ENCODE data around the gene LPIN3.

Gene LPIN3

DNA sequence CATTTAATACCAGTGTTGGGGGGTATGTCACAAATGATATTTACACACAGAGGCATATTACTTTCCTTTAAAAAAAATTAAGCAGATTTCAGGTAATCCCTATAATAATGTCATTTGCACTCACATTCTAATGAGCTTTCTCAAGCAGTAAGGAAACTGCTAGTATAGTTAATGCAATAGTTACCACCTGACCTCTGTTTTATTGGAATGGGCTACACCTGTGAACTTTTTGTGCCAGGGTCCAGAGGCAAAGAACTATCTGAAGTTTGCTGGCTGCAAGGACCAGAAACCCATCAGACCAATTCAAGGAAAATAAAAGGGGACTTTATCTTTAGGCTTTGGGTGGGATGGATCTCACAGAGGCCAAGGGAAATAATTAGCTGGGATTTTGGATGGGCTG lies 20.2 kb upstream of the LPIN3 start:
- no peak for DNase-seq (ENCODE audit: low read depth in 2 of 2)

DNA sequence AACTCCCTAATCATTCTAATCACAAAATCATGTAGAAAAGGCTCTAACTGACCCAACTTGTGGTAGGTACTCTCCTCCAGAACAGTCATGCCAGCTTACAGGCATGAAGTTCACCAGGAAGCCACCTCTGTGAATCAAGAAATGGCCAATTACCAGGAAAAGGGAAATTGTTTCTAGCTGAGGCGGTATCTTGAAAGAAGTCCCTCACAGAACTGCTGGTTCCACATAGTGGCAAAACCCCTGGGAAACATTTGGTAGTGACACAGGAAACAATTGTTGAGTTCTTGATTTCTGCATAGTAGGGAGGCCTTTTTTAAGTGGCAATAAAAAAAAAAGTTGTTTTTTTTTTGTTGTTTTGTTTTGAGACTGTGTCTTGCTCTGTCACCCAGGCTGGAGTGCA lies 19.6 kb upstream of the LPIN3 start:
- DNase-seq (ENCODE audit: low read depth in 2 of 2) = no peak

DNA sequence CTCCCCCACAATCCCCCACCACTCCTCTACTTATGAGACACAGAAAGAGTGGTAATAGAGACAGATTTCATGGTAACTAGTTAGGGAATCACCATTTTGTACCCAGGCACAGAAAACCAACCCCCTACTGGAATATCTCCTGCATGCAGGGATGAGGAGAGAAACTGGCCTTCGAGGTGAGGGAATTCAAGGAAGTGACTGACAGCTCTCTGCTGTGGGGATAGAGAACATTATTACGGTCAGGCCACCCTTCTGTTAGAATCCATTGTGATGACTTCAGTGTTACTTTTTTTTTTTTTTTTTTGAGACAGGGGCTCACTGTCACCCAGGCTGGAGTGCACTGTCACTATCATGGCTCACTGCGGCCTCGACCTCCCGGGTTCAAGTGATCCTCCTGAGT lies 13.4 kb upstream of the LPIN3 start:
- DNase-seq (ENCODE audit: low read depth in 2 of 2) = no peak

DNA sequence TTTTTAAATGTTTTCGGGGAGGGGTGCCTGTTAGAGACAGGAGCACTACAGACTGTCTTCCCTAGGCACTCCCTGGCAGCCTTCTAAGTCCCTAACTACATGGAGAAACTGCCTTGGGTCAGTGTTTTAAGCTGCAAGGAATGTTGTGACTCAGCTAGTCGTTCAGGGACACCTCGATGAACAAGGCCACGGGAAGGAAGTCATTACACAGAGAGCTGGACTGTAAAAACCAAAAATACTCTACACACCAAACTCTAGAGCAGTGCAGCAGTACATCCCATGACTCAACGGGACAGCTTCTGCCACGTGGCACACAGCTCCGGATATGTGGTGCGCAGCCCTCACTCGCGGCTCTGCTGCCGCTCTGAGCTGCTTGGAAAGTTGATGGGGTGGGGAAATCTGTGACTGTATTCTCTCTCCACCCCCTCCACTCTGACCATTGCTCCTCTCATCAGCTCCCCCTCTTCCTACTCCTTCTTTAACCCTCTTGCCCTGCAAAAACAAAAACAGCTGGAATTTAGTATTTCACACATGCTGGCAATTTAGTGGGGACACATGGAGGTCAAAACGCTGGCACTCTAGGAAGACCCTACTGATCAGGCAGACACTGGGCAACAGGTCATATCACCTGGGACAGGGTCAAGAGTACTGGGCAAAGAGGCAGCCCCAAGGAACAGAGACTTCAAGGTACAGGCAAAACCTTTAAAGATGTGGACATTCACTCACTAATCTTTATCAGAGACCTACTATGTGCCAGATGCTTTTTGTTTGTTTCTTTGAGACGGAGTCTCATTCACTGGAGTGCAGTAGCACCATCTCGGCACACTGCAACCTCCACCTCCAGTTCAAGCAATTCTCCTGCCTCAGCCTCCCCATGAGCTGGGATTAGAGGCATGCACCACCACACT lies 10.9 kb upstream of the LPIN3 start:
- peak; percentile 46 to 48 for DNase-seq (ENCODE audit: low read depth in 2 of 2)

DNA sequence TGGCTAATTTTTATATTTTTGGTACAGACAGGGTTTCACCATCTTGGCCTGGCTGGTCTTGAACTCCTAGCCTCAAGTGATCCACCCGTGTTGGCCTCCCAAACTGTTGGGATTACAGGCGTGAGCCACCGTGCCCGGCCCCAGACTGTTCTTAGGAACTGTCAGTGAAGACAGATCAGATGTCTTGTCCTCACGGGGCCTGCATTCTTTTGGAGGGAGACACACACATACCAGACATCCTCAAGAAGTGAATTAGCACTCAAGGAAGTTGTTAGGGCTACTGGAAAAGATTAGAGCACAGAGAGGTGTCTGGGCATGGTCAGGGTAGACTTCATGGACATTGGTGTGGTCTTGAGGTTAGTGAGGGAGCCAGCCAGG lies 10.3 kb upstream of the LPIN3 start:
- DNase-seq (ENCODE audit: low read depth in 2 of 2) = no peak

DNA sequence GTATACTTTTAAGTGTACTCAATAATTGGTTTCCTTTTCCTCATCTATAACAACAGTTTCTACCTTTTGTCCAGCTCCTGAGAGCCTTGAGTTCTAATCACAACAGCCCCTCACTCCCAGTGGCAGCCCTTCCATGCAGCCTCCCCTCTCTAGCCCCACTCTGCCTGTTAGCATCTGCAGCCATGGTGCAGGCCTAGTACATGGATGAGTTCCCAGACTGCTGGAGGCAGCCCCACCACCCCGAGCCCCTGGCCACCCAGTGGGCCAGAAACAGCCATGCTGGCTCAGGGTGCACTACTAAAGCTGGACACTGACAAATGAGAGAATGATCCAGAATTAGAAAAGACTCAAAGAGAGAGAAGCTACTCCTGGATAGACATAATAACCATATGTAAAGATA lies 9.7 kb upstream of the LPIN3 start:
- DNase-seq (ENCODE audit: low read depth in 2 of 2) = no peak

DNA sequence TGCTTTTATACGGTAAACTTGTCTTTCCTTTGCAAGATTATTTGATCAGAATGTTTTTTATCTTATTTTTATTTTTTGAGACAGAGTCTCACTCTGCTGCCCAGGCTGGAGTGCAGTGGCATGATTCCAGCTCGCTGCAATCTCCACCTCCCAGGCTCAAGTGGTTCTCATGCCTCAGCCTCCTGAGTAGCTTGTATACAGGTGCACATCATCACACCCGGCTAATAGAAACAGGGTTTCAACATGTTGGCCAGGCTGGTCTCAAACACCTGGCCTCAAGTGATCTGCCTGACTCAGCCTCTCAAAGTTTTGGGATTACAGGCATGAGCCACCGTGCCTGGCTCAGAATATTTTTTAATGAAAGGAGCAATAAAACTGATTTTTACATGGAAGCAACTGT lies 8.9 kb upstream of the LPIN3 start:
- no peak for DNase-seq (ENCODE audit: low read depth in 2 of 2)

DNA sequence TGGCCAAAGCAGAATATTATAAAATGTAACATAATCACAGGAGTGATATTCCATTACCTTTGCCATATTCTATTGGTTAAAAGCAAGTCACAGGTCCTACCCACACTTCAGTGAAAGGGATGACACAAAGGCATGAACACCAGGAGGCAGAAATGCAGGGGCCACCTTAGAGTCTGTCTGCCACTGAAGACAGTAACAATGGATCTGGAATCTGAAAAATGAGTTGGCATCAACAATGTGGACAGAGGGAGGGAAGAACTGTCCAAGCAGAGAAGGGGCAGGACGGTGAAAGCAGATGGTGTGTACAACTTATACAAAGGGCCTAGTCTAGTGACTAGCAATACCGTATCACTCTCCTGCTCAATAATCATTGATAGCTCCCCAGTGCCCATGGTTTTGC lies 6.6 kb upstream of the LPIN3 start:
- no peak for DNase-seq (ENCODE audit: low read depth in 2 of 2)

DNA sequence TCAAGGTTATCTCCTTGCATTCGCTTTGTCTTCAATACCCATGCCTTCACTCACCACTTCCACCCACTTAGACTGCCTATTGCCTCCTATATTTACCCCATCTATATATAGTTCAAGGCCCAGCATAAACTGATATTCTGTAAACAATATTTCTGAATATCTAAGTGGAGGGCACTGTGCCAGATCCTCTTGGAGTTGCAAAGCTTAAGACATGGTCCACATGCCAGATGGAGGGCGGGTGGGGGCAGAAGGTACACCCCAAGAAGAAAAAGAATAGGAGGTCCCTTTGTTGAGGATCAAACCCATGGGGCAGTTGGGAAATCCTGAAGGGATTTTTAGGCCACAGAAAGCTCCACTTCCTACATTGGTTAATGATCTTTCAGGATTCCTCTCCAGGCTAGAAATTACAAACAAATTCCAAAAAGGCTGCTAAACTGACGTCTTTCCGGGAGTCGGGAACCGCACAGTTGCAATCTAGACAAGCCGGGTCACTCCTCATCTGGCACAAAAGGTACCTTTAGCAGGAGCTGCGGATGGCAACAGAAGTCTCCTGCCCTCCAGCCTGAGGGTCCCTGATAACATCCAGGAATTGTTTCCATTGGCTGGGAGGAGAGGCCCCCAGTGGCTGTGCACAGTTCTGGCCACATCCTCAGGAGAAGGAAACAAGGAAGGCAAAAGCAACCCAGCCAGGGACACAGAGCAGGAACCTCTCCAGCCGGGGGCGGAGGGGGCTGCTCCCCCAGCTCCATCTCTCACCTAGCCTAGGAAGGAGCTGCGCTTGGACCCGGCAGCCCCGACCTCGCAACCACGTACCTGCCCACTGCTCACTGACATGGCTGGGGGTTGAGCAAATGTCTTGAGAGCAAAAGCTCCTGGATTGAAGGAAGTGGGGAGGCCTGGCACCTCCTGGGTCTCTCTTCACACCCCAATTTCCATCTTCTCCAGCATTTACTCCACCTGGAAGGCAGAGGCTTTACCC lies 5.9 kb upstream of the LPIN3 start:
- no peak for DNase-seq (ENCODE audit: low read depth in 2 of 2)

DNA sequence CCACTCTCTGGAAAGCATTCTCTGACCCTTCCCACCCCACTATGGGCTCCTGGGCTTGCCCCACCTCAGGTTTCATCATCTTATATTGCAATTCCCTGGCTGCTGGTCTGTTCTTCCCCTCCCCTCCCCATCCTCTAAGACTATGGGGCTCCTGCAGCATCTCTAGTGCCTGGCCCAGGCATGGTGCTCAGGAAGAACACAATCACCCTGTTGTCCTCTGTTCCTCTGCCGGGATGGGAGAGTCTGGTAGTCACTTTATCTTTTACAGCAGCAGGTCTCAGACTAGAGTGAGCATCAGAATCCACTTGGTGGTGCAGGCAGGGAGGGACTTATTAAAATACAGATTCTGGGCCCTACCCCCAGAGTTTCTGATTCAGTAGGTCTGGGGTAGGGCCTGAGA lies 5.0 kb upstream of the LPIN3 start:
- no peak for DNase-seq (ENCODE audit: low read depth in 2 of 2)

DNA sequence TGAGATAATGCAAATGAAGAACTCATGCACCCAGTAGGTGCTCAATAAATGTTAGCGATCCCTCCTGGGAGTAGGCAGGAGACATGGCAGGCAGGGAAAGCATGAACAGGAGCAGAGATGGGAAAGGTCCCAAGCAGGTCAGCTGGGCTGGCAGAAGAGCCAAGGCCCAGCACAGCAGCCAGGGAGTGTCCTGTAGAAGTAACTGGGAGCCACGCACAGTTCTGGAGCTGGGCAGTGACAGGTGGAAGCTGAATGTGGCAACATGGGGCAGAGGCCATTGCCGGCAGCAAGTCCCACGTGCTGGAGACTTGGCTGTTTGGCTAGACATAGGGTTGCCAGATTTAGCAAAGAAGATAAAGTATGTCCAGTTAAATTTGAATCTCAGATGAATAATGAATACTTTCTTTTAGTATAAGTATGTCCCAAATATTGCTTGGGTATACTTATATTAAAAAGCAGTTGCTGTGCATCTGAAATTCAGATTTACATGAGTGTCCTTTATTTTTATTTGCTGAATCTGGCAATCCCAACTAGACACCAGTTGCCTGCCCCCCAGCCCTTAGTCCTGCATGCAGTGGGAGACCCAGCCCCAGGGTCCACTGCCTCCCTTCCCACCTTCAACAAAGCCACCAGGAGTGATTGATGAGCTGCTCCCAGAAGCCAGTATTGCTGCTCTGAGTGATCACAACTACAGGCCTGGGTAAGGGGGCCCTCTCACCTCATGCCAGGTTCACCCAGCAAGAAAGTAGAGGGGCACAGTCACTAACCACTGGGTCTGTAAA lies 3.7 kb upstream of the LPIN3 start:
- no peak for DNase-seq (ENCODE audit: low read depth in 2 of 2)

DNA sequence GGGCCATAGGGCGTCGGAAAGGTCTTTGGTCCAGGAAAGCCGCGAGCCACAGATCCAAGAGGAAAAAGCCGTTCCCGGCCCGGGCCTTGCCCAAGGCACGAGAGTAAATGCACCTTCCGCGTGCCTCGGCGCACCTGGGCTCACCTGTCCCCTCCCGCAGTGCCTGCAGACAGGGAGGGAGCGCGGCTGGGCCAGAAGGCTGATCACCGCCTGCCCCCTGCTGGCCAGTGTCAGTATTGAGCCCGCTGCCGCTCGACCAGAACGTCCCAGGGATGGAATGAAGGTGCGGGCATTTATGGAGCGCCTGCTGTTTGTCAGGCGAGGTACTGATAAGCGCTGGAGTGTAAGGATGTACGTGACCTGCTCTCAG lies 679 bp upstream of the LPIN3 start:
- peak; percentile 53 to 55 for DNase-seq (ENCODE audit: low read depth in 2 of 2)

DNA sequence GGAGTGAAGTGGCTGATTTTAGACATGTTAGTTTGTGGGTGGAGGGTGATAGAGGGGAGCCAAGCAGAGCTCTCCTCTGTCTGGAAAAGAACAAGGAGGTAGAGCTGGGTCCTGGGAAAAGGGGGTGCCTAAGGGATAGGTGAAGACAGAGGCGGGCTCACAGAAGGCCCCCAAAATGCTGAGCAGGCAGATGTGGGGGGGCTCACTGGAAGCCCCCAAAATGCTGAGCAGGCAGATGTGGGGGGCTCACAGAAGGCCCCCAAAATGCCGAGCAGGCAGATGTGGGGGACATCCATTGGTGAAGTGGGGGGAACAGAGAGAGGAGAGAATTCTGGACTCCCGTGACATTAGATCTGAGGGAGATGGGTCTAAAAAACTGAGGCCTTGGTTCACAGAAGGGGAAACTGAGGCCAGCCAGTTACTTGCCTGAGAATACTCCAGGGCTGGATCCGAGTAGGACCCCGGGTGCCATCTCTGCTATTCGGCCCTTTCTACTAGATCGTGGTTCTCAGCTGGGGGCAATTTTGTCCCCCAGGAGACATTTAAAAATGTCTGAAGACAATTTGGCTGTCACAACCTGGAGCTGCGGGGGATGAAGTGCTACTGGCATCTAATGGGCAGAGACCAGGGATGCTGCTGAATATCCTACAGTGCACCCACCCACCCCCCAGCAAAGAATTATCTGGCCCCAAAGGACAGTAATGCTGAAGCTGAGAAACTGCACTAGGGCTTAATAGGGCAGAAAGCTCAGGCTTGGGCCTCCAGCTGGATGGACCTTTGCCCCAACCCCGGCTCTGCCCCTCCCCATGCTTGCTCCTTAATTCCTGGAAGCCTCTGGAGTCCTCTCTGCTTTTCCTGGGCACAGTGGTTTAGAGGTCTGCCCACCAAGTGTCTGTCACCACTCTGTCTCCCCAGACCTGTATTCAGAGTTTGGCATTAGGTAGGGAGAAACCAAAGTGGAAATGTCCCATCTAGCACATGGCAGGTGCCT lies 2.1 kb downstream of the LPIN3 start:
- DNase-seq (ENCODE audit: low read depth in 2 of 2) = no peak

DNA sequence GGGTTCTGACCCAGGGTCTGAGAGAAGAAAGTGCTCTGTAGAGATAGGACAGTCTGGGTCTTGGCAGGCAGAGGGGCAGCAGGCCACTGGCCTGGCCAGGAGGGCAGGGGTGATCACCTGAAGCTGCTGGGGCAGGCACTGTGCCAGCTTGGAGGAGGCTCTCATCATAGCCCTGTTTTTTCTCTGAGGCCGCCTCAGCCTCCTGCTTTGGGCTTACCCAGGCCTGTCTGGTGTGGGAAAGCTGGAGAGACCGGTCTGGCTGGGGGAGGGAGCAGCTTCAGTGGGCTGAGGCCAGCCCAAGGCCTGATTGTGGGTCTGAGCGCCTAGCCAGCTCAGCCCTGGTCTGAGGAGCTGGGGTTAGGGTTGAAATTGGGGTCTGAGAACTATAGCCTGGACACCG lies 3.9 kb downstream of the LPIN3 start:
- no peak for DNase-seq (ENCODE audit: low read depth in 2 of 2)

DNA sequence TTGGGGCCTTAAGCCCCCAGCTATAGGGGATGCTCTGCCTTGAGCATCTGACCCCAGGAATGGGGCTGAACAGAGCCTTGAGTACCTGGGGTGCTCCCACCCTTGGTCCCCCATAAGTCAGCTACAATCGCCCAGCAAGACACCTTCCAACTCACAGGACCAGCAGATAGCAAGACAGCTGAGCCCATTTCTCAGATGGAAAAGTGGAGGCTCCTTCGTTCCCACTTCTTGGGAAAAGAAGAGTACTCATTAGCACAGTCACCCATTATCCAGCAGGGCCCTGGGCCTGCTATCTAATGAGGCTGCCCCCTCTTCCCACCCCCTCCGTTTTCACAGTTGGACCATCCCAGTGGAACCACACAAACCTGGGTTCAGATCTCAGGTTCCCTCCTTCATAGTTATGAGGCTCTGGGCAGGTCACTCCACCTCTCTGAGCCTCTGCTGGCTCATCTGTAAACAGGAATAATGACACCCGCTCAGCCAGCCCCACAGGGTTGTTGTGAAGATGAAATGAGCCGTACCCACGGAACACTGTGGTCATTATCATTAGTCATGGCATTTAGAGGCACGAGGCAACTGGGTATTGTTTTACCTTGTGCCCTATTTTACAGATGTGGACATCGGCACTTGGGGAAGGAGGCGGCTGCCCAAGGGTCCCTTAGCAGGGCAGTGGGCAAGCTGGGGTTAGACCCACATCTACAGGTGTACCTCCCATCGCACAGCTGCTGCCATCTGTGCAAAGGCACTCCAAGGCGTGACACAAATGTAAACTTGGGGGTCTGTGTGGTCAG lies 4.5 kb downstream of the LPIN3 start:
- no peak for DNase-seq (ENCODE audit: low read depth in 2 of 2)

DNA sequence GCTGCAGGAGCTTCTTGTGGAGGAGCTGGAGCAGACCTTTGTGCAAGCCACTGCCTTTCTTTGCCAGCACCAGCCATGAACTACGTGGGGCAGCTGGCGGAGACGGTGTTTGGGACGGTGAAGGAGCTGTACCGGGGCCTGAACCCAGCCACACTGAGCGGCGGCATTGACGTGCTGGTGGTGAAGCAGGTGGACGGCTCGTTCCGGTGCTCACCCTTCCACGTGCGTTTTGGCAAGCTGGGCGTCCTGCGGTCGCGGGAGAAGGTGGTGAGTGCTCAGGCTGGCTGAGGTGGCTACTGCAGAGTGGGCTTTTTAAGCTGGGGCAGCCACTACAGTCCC lies 5.1 kb downstream of the LPIN3 start:
- DNase-seq (ENCODE audit: low read depth in 2 of 2) = no peak

DNA sequence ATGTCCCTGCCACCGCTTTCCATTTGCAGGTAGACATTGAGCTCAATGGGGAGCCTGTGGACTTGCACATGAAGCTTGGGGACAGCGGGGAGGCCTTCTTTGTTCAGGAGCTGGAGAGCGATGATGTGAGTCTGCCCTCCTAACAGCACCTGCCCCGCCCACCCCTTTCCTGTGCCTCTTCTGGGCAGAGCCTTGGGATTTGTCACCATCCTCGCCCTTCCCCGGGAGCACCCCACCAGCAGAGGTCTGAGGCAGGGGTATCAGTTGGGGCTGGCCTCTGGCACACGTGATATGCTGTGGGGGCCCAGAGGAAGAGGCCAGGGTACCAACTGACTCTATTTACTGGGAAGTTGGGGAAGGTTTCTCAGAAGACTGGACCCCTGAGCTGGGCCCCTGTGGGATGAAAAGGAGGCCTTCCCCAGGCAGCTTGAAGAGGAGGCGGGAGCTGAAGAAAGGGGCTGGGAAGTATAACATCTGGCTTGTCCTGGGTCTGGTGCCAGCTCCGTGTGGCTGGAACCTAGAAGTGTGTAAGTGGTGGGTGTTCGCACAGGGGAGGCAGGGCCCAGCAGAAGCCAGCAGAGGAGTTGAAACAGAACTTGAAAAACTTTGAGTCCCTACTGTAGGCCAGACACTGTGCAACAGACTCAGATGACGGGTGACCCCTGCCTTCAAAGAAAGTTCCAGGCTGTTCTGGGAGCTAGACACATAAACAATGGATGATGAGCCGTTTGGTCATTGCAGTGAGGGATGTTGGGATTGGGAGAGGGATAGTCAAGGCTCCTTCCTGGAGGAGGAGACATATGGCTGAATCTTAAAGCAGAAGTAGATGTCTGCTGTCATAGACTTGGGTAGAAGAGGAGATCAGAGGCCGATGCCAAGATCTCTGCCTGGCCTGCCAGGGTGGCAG lies 7.2 kb downstream of the LPIN3 start:
- DNase-seq (ENCODE audit: low read depth in 2 of 2) = no peak

DNA sequence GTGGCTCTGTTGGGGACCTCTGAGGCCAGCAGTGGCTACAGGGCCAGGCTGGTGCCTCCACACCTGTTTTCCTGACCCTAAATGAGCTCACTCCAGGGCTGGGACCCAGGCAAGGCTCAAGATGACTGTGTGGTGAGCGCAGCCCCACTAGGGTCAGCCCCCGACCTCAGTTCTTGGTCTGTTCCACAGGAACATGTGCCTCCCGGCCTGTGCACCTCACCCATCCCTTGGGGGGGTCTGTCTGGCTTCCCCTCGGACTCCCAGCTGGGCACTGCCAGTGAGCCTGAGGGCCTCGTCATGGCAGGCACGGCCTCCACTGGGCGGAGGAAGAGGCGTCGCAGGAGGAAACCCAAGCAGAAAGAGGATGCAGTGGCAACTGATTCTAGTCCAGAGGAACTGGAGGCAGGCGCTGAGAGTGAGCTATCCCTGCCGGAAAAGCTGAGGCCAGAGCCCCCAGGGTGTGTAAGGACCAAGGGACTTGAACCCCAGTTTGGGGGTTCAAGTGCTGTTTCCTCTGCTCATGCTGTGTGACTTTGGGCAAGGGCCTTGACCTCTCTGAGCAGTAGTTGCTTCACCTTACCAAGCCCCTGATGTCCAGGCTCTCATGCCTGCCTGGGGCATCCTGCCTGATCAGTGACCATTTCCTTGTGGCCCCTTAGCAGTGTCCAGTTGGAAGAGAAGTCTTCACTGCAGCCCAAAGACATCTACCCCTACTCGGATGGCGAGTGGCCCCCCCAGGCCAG lies 8.0 kb downstream of the LPIN3 start:
- no peak for DNase-seq (ENCODE audit: low read depth in 2 of 2)

All from stimulated activated CD8-positive, alpha-beta memory T cell treated with anti-CD3 and anti-CD28 coated beads, Interleukin-15, amount 100 ng/mL, for 4 hours (primary cell).